GM23248 (cell line): ENCODE results near the gene NHEJ1.

Source experiments
- EZH2 ChIP-seq: fragments of 200-600 bp; sonication (generic); IDR thresholded peaks from 2 replicates; pipeline ENCODE4 v1.6.1; 2018; ENCODE audit warnings: antibody characterized with exemption, mild to moderate bottlenecking; ENCODE audit not compliant: insufficient read depth, poor library complexity, severe bottlenecking
- EZH2phosphoT487 ChIP-seq: fragments of 200-600 bp; sonication (generic); IDR thresholded peaks from 2 replicates; pipeline ENCODE4 v1.6.1; 2018; ENCODE audit warnings: antibody characterized with exemption, moderate library complexity, mild to moderate bottlenecking, low read depth; ENCODE audit not compliant: insufficient read depth

DNA sequence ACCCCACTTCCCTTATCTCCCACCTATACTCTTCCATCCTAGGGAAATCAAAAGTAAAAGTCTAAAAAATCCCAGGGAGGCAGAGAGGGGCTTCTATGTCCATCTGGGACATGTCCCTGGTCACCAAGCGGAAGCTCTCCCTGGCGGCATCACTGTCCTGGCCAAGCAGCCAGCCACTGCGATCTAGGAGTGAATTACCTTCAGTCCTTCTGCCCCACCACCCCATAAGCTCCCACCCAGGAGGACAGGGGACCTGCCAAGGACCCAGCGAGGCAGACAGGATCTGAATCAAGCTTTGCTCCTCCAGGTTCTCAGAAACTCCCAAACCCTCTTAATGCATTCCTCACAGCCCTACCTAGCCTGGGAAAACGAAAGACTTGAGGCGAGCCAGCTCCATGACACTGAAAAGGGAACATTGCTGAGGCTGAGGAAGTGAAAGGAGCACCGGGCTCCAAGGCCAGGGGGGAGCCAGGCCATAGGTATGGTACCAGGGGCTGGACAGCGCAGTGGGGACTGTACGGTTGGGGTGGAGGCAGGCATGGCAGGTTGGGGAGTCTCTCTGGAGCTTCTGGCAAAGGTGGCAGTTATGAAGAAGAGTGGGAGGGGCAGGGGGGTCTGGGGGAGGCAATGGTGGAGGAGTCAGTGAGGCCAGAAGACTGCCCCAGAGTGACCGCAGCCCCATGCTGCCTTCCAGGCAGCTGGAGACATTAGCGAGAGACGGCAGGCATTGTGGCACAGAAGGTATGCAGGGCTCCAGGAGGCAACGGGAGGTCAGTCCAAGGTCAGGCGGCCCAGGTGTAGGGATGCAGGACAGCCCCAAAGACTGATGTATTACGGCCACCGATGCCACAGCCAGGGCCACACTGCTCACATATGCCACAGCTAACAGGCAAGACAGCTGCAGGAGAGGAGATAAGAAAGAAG, 11.9 kb upstream of the NHEJ1 start:
- no peak for TF ChIP-seq EZH2
- no peak for TF ChIP-seq EZH2phosphoT487
